Endothelial cell of umbilical vein (primary cell): ENCODE measurements around the gene L3MBTL2.

Experiments
- CTCF ChIP-seq, 2 donors: IDR thresholded peaks; 1 replicate in 1 of 2; 2 replicates in 1 of 2; pipeline ENCODE4 v1.5.1; 2011; ENCODE audit warnings: low read length in 2 of 2, mild to moderate bottlenecking in 2 of 2, moderate library complexity in 2 of 2, control low read depth in 1 of 2, inconsistent platforms in 1 of 2, low read depth in 1 of 2; ENCODE audit not compliant: insufficient read depth in 1 of 2; ENCODE audit errors: extremely low read depth in 1 of 2
- POLR2A ChIP-seq: IDR thresholded peaks from 2 replicates; pipeline ENCODE4 v1.6.1; 2012; ENCODE audit warnings: low read depth, mild to moderate bottlenecking, control low read depth, low read length

GRCh38 chr22:41215926-41216325, 10.8 kb downstream of the L3MBTL2 start:
- no peak for TF ChIP-seq CTCF (IDR thresholded peaks at IDR 0.05; ENCODE audit: extremely low read depth in 1 of 2, insufficient read depth in 1 of 2, low read depth in 1 of 2, low read length in 2 of 2)
- no peak for TF ChIP-seq POLR2A
